22Rv1 (cell line): ENCODE results near the gene UBE2E2.

Experiments used
- ZFX ChIP-seq: fragments of 450-650 bp; IDR thresholded peaks from 2 replicates; pipeline ENCODE4 v1.6.1; 2017; ENCODE audit warnings: antibody characterized with exemption, borderline replicate concordance
- TF ChIP-seq, protein P1 (sequence below): fragments of 450-650 bp; IDR thresholded peaks from 2 replicates; pipeline ENCODE4 v1.5.1; 2017; ENCODE audit warnings: mild to moderate bottlenecking

DNA sequence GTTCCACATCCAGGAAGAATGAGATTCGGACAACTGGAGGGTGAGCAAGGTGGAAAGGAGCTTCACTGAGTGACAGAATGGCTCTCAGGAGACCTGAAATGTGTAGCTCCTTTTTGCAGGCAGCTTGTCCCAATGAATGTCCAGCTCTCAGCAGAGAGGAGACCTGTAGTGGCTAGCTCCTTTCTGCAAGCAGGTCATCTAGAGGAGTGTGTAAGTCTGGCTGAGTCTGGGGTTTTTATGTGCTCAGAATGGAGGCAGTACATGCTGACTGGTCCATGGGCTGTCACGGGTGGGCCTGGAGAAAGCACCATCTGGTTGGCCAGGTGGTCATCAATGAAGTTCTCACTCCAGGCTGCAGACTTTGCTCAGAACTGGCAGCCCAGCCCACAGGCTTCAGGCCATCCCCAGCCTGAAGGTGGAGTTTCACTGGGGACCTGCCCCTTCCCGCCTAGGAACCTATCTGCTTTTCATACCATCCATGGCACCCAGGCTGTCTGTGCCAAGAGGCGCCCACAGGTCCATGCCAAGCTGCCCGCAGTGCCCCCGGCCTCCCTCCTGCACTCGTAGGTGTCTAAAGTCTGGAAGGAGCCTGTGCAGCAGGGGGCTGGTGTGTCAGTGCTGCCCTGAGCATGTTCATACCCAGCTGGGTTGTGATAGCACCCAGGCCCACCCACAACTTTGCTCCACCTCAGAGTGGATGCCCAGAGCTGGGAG lies 276.6 kb downstream of the UBE2E2 start:
- TF ChIP-seq, protein P1, sequence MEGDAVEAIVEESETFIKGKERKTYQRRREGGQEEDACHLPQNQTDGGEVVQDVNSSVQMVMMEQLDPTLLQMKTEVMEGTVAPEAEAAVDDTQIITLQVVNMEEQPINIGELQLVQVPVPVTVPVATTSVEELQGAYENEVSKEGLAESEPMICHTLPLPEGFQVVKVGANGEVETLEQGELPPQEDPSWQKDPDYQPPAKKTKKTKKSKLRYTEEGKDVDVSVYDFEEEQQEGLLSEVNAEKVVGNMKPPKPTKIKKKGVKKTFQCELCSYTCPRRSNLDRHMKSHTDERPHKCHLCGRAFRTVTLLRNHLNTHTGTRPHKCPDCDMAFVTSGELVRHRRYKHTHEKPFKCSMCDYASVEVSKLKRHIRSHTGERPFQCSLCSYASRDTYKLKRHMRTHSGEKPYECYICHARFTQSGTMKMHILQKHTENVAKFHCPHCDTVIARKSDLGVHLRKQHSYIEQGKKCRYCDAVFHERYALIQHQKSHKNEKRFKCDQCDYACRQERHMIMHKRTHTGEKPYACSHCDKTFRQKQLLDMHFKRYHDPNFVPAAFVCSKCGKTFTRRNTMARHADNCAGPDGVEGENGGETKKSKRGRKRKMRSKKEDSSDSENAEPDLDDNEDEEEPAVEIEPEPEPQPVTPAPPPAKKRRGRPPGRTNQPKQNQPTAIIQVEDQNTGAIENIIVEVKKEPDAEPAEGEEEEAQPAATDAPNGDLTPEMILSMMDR = no peak
- no peak for TF ChIP-seq ZFX
